Loucy (cell line): ENCODE data around the gene CTNNBIP1.
"Not testable (repeated sequence)": the region's sequence is repeated elsewhere in the genome, so short reads cannot be mapped to it uniquely, and the experiment has no call there.

Experiments
- H2AFZ ChIP-seq: fragments of 200-600 bp; sonication (generic); 2 replicates; pipeline ENCODE4 v1.6.0; 2016; ENCODE audit warnings: antibody characterized with exemption, mild to moderate bottlenecking, low read length, moderate library complexity
- H3F3A ChIP-seq: fragments of 200-600 bp; 2 replicates; pipeline ENCODE4 v1.6.0; 2016; ENCODE audit warnings: antibody characterized with exemption, low read depth, mild to moderate bottlenecking
- H3K27me3 ChIP-seq: fragments of 200-600 bp; sonication (generic); 2 replicates; pipeline ENCODE4 v1.6.1; 2014; ENCODE audit warnings: low read length, mild to moderate bottlenecking; ENCODE audit not compliant: insufficient read depth, poor library complexity, severe bottlenecking
- H3K36me3 ChIP-seq: fragments of 200-600 bp; sonication (generic); 2 replicates; pipeline ENCODE4 v1.6.1; 2016; ENCODE audit warnings: low read length; ENCODE audit not compliant: insufficient read depth
- H3K4me1 ChIP-seq: fragments of 200-600 bp; sonication (generic); 2 replicates; pipeline ENCODE4 v1.5.1; 2014; ENCODE audit warnings: low read length, mild to moderate bottlenecking; ENCODE audit not compliant: insufficient read depth, poor library complexity, severe bottlenecking
- H3K4me2 ChIP-seq: fragments of 200-600 bp; sonication (generic); 2 replicates; pipeline ENCODE4 v1.6.0; 2014; ENCODE audit warnings: antibody characterized with exemption, low read length, low read depth, mild to moderate bottlenecking; ENCODE audit not compliant: poor library complexity, severe bottlenecking
- H3K4me3 ChIP-seq: fragments of 200-600 bp; sonication (generic); 2 replicates; pipeline ENCODE4 v1.5.1; 2014; ENCODE audit warnings: low read length, mild to moderate bottlenecking, mixed read lengths; ENCODE audit not compliant: poor library complexity, severe bottlenecking
- H3K79me2 ChIP-seq: fragments of 200-600 bp; sonication (generic); 2 replicates; pipeline ENCODE4 v1.6.1; 2014; ENCODE audit warnings: low read length; ENCODE audit not compliant: insufficient read depth
- H3K9ac ChIP-seq: fragments of 200-600 bp; sonication (generic); 2 replicates; pipeline ENCODE4 v1.6.0; 2014; ENCODE audit warnings: mild to moderate bottlenecking, low read depth, low read length, moderate library complexity; ENCODE audit not compliant: poor library complexity, severe bottlenecking
- H3K9me2 ChIP-seq: fragments of 200-600 bp; sonication (generic); replicated peaks from 2 replicates; pipeline ENCODE4 v1.6.1; 2016; ENCODE audit warnings: low read depth, low read length, mixed read lengths
- H3K9me3 ChIP-seq: fragments of 200-600 bp; sonication (generic); 2 replicates; pipeline ENCODE4 v1.6.1; 2014; ENCODE audit warnings: mild to moderate bottlenecking, antibody characterized with exemption, low read length, low read depth; ENCODE audit not compliant: insufficient read depth
- H4K20me1 ChIP-seq: fragments of 200-600 bp; sonication (generic); 2 replicates; pipeline ENCODE4 v1.6.0; 2014; ENCODE audit warnings: antibody characterized with exemption, low read length, mild to moderate bottlenecking; ENCODE audit not compliant: insufficient read depth, poor library complexity, severe bottlenecking
- CTCF ChIP-seq: fragments of 200-600 bp; sonication (generic); conservative IDR thresholded peaks from 2 replicates; pipeline ENCODE4 v1.5.1; 2014; ENCODE audit warnings: mild to moderate bottlenecking, antibody characterized with exemption, low read length
- EZH2phosphoT487 ChIP-seq: fragments of 200-600 bp; IDR thresholded peaks from 2 replicates; pipeline ENCODE4 v1.6.1; 2018; ENCODE audit warnings: antibody characterized with exemption, mild to moderate bottlenecking, moderate library complexity, borderline replicate concordance

Gene CTNNBIP1

GRCh38 chr1:9808459-9808858, 101.6 kb downstream of the CTNNBIP1 start:
- H3K36me3 ChIP-seq, result peaks cover 4% of the 10 kb centered on the region; the same call in 1 of the 2 replicates
- no peak overlapping the region for H3K9ac ChIP-seq
- H3K9me2 ChIP-seq, result no peaks in the 10 kb centered on the region
- H3K4me3 ChIP-seq, result no peak overlapping the region
- H3K9me3 ChIP-seq, result no peaks in the 10 kb centered on the region
- peaks cover 5% of the 10 kb centered on the region for H3K4me1 ChIP-seq
- no peaks in the 10 kb centered on the region for H3K27me3 ChIP-seq
- no peak for TF ChIP-seq CTCF
- no peak for TF ChIP-seq EZH2phosphoT487
- no peak overlapping the region for H3K4me2 ChIP-seq
- no peak overlapping the region for H2AFZ ChIP-seq
- peaks cover 86% of the 10 kb centered on the region for H3K79me2 ChIP-seq
- H4K20me1 ChIP-seq, result peaks cover 26% of the 10 kb centered on the region
- H3F3A ChIP-seq, result no peaks in the 10 kb centered on the region

- no peaks in the 10 kb centered on the region for H3K9me3 ChIP-seq
- H3K4me3 ChIP-seq, result no peak overlapping the region
- TF ChIP-seq EZH2phosphoT487 (no peak), CTCF (no peak)
- H3K9ac ChIP-seq, result no peak overlapping the region
- no peak overlapping the region for H2AFZ ChIP-seq
- H4K20me1 ChIP-seq, result peaks cover 32% of the 10 kb centered on the region
- H3K9me2 ChIP-seq, result no peaks in the 10 kb centered on the region
- H3F3A ChIP-seq, result no peaks in the 10 kb centered on the region
- peaks cover 86% of the 10 kb centered on the region for H3K79me2 ChIP-seq
- no peaks in the 10 kb centered on the region for H3K27me3 ChIP-seq
- H3K36me3 ChIP-seq, result peaks cover 4% of the 10 kb centered on the region; the same call in 1 of the 2 replicates
- no peak overlapping the region for H3K4me2 ChIP-seq
- H3K4me1 ChIP-seq, result peaks cover 5% of the 10 kb centered on the region
Measured at GRCh38 chr1:9807541-9807940, 102.5 kb downstream of the CTNNBIP1 start.

- not testable (repeated sequence) for H3K27me3 ChIP-seq, H3K9ac ChIP-seq, H3F3A ChIP-seq, H3K4me3 ChIP-seq, H3K36me3 ChIP-seq, H3K9me2 ChIP-seq, H3K9me3 ChIP-seq, H3K4me1 ChIP-seq, H3K4me2 ChIP-seq, H2AFZ ChIP-seq
- Histone ChIP-seq H4K20me1 (peaks cover 32% of the 10 kb centered on the region), H3K79me2 (peaks cover 81% of the 10 kb centered on the region)
Measured at GRCh38 chr1:9805972-9806371, 104.1 kb downstream of the CTNNBIP1 start.

GRCh38 chr1:9805006-9805508, 105.0 kb downstream of the CTNNBIP1 start:
- H3K4me2 ChIP-seq, result no peak overlapping the region

More at GRCh38 chr1:9805006-9805508, 105.0 kb downstream of the CTNNBIP1 start:
- H3K79me2 ChIP-seq, result peaks cover 75% of the 10 kb centered on the region
- no peak overlapping the region for H2AFZ ChIP-seq
- peaks cover 4% of the 10 kb centered on the region; the same call in 1 of the 2 replicates for H3K36me3 ChIP-seq
- H3K4me3 ChIP-seq, result no peak overlapping the region
- TF ChIP-seq EZH2phosphoT487, result no peak
- no peak for TF ChIP-seq CTCF
- H3K9me3 ChIP-seq, result no peaks in the 10 kb centered on the region
- no peaks in the 10 kb centered on the region for H3K9me2 ChIP-seq
- no peaks in the 10 kb centered on the region for H3F3A ChIP-seq
- peaks cover 32% of the 10 kb centered on the region for H4K20me1 ChIP-seq
- no peaks in the 10 kb centered on the region for H3K27me3 ChIP-seq
- peaks cover 7% of the 10 kb centered on the region for H3K4me1 ChIP-seq
- H3K9ac ChIP-seq, result no peak overlapping the region
